ENCODE measurements around the gene ARHGAP19.

The ARHGAP19 gene

DNA sequence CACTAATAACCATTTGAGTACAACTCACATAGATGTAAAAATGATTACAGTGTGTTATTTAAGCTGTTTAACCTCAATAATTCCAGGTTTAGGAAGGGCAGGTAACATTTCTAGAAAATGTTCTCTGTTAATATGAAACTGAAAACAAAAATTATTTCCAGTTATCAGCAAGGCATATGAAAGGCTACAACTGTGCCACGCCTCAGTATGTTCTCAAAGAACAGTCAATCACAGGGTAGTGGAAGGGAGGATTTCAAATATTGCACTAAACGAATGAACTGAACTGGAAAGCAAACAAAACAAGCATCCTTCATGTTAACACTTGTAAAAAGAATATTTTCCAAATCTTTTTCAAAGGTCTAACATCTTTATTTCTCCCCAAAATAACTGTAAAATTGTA is 31.3 kb downstream of the ARHGAP19 start:
- no peak for DNase-seq (ENCODE audit: low spot score)
- TF ChIP-seq, protein P1, sequence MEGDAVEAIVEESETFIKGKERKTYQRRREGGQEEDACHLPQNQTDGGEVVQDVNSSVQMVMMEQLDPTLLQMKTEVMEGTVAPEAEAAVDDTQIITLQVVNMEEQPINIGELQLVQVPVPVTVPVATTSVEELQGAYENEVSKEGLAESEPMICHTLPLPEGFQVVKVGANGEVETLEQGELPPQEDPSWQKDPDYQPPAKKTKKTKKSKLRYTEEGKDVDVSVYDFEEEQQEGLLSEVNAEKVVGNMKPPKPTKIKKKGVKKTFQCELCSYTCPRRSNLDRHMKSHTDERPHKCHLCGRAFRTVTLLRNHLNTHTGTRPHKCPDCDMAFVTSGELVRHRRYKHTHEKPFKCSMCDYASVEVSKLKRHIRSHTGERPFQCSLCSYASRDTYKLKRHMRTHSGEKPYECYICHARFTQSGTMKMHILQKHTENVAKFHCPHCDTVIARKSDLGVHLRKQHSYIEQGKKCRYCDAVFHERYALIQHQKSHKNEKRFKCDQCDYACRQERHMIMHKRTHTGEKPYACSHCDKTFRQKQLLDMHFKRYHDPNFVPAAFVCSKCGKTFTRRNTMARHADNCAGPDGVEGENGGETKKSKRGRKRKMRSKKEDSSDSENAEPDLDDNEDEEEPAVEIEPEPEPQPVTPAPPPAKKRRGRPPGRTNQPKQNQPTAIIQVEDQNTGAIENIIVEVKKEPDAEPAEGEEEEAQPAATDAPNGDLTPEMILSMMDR (conservative IDR thresholded peaks at IDR 0.05; ENCODE audit: low read depth) = no peak
- ChIA-PET CTCF (interaction anchor here (0.5 kb wide), 1 partner anchor 17 kb away, joined by 5 read pairs; no protein-coding TSS in a partner anchor), POLR2A (ENCODE audit: low non-redundant PET) (no interaction called here)
- H3K27ac ChIP-seq = no peak overlapping the region

DNA sequence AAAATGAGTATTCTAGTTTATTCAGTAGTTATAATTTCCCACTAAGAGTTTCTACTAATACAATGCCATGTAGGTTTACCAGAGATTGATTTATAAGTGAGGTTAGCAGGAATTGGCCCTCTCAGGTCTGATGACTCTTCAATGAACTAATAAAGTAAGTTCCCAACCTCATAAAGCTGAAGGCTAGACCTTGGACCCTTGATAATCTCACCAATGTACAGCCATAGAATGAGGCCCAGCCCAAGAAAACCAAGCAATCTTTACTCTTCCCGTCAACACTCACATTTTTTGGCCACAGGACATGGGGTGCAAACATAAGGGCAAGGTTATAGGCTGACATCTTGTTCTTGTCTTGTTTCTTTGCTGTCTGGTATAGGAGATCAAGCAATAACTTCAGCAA is 33.3 kb downstream of the ARHGAP19 start:
- ChIA-PET POLR2A (ENCODE audit: low non-redundant PET) (no interaction called here), CTCF (interaction anchor here (1.7 kb wide), 1 partner anchor 20 kb away, joined by 5 read pairs; no protein-coding TSS in a partner anchor)
- no peak for DNase-seq (ENCODE audit: low spot score)
- no peak overlapping the region for H3K27ac ChIP-seq
- TF ChIP-seq, protein P1 (conservative IDR thresholded peaks at IDR 0.05; ENCODE audit: low read depth) = no peak

DNA sequence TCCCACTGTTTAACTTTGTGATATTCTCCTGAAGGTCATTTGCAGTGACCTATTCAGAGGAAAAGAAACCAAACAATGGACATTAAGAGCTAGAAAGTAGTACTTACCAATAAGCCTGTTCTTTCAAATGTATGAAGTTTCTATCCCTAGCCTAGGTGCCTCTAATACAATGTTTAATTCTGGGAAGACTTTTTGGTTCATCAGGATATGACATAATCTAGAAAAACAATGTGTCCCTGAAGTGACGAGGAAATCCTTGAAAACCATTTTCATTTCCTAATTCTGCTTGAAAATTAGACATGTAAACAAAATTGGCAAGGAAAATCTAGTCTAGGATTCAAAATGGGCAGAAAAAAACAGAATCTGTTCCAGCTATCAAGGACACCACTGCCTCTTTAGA is 36.1 kb downstream of the ARHGAP19 start:
- TF ChIP-seq, protein P1 (conservative IDR thresholded peaks at IDR 0.05; ENCODE audit: low read depth) = no peak
- no peak overlapping the region for H3K27ac ChIP-seq
- CTCF ChIA-PET = no interaction called here
- POLR2A ChIA-PET (ENCODE audit: low non-redundant PET) = no interaction called here
- no peak for DNase-seq (ENCODE audit: low spot score)

DNA sequence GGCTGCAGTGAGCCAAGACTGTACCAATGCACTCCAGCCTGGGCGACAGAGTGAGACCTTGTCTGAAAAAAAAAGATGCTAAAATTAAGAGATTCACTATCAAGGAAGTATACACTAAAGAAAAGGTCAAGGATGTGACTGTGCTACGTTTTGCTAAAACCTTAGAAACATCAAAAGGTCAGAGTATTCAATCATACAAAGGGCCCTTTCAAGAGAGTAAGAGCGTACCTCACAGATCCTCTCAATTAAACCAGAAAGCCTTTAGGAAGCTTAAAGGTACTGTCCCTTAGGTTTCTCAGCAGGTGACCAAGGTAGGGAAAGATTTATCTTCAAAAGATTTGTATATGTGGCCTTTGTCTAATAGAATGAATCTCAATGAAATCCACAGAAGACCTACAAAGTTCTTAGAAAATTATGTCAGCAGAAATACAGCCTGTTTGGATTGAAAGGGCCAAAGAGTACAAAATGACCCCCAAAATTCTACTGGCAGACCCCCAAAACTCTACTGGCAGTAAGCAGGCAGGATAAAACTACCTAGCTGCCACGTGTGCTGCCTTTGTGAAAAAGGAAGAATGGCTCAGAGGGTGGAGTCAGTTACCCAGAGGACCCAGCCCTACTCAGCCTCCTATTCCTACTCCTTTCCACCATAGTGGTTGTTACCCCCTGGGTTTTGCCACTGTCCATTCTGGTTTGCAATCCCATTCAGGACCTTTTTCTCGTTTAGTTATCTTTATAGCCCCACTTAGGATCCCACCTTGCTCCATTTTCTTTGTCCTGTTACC is 36.7 kb downstream of the ARHGAP19 start:
- CTCF ChIA-PET = no interaction called here
- no peak overlapping the region for H3K27ac ChIP-seq
- DNase-seq (ENCODE audit: low spot score) = no peak
- TF ChIP-seq, protein P1 (conservative IDR thresholded peaks at IDR 0.05; ENCODE audit: low read depth) = no peak
- POLR2A ChIA-PET (ENCODE audit: low non-redundant PET) = no interaction called here

DNA sequence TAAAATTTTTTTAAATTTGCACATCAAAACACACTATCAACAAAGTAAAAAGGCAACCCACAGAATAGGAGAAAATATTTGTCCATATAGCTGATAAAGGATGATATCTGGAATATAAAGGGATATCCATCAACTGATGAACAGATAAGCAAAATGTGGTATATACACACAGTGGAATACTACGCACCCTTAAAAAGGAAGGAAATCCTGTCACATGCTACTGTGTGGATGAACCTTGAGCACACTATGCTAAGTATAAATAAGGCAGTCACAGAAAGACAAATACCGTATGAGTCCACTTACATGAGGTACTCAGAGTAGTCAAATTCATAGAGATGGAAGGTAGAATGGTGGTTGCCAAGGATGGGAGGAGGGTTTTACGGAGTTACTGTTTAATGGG is 37.7 kb downstream of the ARHGAP19 start:
- POLR2A ChIA-PET (ENCODE audit: low non-redundant PET) = no interaction called here
- CTCF ChIA-PET = no interaction called here
- no peak overlapping the region for H3K27ac ChIP-seq
- TF ChIP-seq, protein P1 (conservative IDR thresholded peaks at IDR 0.05; ENCODE audit: low read depth) = no peak
- DNase-seq (ENCODE audit: low spot score) = no peak

DNA sequence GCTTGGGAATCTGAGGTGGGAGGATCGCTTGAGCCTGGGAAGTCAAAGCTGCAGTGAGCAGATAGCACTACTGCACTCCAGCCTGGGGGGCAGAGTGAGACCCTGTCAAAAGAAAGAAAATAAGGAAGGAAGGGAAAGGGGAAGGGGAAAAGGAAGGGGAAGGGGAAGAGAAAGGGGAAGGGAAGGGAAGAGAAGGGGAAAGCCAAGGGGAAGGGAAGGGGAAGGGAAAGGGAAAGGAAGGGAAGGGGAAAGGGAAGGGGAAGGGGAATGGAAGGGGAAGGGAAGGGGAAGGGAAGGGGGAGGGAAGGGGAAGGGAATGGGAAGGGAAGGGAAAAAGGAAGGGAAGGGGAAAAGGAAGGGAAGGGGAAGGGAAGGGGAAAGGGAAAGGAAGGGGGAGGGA is 41.5 kb downstream of the ARHGAP19 start:
- POLR2A ChIA-PET (ENCODE audit: low non-redundant PET) = no interaction called here
- no peak for DNase-seq (ENCODE audit: low spot score)

More for the DNA sequence above, 41.5 kb downstream of the ARHGAP19 start:
- CTCF ChIA-PET = interaction anchor here (0.6 kb wide), 2 partner anchors 54 to 760 kb away, joined by 3 read pairs; no protein-coding TSS in a partner anchor
- no peak overlapping the region for H3K27ac ChIP-seq
- TF ChIP-seq, protein P1 (conservative IDR thresholded peaks at IDR 0.05; ENCODE audit: low read depth) = no peak

Measured in RWPE1 (cell line).